Brain pericyte (primary cell): ENCODE results near the gene SFRP4.
"Not testable (repeated sequence)": the region's sequence is repeated elsewhere in the genome, so short reads cannot be mapped to it uniquely, and the experiment has no call there.

ENCODE experiments used
- DNase-seq: peaks from one replicate; pipeline ENCODE4 v3.0.0-alpha.2; 2012; ENCODE audit warnings: low read depth, low spot score

Gene SFRP4

DNA sequence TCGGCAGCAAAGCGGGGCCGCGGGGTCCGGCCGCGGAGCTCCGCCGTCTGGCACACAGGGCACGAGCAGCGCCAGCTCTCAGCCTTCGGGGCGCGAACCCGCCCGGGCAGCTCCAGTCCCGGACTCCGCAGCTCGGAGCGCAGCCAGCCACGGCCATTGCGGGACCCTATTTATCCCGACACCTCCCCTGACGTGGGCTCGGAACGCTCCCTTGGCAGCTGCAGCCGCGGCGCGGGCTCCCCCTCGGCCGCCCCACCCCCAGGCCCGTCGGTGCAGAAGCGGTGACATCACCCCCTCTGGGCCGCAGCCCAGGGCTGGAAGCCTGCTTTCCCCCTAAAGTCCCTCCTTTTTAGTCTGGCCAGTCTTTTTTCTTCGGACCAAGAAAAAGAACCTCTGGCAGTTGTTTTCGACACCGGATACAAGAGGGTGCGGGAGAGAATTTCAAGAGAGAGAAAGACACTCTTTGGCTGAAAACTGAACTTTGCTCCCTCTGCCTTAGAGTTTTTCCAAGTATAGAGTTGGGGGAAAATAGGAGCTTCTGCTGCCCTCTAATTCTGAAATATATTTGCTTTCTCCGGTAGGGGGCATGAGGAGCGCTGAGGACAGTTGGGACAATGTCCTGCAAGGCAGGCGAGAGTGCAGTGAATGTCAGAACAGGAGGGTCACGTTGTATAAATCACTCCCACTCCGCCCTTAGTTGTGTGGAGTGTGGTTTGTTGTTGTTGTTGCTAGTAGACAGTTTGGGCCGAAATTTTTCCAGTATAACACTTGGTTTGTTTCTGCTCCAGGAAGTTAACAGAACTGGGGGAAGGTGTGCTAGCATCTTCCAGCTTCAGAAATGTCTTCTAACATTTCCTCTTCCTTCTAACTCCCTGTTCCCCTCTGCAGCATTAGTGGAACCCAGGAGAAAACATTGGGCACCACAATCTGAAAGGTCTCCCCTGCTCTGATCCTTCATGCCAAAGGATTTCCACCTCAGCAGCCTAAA is at the start of gene SFRP4:
SFRP4 (minus strand) TSS at position 145 of the 988 bp plus-strand sequence. CDS start 280 bp downstream, outside the sequence.
- DNase-seq = no peak

DNA sequence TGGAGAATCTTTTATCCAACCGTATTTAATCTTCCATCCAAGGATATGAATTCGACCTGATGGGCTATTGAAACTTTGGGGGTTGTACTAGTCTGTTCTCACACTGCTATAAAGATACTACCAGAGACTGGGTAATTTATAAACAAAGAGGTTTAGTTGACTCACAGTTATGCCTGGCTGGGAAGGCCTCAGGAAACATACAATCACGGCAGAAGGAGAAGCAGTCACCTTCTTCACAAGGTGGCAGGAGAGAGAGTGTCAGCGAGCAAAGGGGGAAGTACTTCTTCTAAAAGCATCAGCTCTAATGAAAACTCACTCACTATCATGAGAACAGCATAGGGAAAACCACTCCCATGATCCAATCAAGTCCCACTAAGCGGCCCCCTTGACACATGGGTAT is 47.6 kb upstream of the SFRP4 start:
- no peak for DNase-seq

DNA sequence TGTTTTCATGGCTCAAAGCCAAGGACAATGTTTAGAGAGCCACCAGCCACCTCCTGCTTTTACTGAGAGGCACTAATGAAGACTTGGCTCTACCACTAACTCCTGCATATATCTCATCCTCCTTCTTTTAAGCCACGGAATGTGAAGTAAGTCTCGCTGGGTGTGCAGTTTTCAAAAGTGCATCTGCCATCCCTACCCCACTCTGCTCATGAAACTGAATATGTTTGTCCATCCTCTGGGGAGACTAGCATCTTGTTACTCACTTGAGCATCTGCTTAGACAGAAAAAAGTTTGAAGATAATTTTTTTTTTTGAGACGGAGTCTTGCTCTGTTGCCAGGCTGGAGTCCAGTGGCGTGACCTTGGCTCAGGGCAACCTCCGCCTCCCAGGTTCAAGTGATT is 44.6 kb upstream of the SFRP4 start:
- DNase-seq = no peak

DNA sequence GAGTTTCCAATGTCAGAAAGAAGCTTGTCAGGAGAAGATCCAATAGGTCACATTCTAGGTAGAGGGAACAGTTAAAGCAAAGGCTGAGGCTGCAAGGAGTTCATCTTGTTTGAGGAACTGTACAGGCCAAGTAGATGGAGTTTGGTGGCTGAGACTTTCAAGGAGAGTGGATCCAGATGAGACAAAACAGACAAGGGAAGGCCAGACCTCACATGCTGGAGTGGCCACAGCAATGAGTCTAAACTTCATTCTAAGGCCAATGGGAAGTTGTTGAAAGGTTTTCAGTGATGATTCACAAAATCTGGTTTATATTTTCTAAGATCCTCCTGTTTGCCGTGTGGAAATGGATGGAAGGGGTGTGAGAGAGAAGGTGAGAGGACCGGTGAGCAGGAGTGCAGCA is 43.9 kb upstream of the SFRP4 start:
- no peak for DNase-seq

DNA sequence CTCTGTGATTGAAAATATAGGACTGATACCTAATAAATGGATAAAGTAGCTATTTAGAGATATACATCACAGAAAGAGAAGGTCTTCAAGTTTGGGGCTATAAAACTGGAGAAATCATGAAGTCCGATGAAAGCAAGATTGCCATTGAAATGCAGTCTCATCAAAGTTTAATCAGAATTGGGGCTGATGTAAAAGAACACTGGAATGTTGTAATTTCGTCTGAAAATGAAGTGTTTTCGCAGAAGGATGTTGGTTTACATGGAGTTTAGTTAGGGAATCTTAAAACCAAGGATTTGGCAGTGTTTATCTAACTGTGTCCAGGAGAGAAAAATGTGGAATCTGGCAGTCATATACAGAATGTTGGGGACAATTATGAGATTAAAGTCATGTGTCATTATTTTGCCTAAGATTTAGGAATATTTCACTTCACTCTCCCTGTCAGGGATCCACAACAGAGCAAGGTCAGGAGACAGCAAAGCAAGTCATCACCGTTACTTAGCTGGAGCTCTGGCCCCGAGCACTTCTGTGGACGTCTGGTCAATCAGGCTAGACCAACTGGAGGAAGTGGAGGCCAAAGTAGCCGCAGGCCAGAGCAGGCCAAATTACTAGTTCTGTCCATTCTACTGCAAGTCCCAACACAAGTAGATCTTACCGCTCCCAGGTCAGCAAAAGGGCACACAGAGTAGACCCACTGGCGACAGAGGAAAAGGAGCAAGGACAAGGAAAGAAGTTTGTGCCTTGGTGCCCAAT is 40.8 kb upstream of the SFRP4 start:
- no peak for DNase-seq

DNA sequence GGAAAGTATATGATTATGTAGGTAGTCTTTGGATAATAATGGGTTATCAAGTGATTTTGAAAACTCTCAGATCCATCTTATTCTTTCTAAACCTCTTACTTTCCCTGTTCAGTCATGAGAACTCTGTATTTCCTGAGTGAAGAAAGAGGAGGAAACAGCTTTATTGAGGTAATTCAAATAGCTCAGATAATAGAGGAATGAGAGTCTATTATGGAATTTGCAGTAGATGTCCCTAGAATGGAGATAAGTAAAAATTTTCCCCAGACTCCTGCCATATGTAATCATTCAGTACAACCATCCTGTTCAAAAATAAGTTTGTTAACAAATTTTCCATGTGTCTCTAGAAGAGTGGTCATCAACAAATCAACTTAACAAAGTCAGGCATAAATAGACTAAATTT is 40.2 kb upstream of the SFRP4 start:
- DNase-seq = no peak

DNA sequence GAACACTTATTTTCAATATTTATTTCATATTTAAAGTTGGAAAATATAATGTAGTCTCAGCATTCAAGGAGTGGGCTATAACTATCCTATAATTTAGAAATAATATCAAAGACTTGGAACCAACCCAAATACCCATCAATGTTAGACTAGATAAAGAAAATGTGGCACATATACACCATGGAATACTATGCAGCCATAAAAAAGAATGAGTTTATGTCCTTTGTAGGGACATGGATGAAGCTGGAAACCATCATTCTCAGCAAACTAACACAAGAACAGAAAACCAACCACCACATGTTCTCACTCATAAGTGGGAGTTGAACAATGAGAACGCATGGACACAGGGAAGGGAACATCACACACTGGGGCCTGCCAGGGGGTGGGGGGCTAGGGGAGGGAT is 37.6 kb upstream of the SFRP4 start:
- not testable (repeated sequence) for DNase-seq

DNA sequence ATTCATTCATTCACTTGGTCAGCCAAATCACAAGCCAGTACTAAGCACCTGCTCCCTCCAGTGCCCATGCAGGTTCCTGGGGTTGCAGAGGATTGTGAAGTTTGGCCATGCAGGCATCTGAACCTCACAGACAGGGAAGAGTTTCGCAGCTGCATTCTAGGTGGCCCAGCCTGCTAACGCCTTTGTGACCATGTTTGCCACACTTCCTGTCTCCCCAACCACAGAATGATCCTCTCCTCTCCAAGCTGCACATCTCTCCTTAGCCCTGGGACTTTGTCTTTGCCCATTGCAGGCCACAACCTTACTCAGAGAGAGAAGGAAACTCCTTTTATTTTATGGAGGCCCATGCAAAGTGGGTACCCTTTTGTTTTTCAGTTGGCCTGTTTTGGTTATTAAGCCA is 35.6 kb upstream of the SFRP4 start:
- DNase-seq = no peak

DNA sequence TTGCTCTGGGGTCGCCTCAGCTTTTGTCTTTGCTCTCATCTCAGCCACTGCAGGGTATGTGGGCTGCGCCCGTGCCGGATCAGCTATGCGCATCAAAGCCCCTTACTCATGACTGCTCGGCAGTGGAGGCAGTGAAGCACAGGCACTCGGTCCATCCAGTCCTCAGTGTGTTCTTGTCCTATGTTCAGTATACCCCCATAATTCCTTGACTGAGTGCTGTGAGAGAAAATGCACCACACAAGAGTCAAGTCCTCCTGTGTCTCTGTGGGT is 31.3 kb upstream of the SFRP4 start:
- no peak for DNase-seq

DNA sequence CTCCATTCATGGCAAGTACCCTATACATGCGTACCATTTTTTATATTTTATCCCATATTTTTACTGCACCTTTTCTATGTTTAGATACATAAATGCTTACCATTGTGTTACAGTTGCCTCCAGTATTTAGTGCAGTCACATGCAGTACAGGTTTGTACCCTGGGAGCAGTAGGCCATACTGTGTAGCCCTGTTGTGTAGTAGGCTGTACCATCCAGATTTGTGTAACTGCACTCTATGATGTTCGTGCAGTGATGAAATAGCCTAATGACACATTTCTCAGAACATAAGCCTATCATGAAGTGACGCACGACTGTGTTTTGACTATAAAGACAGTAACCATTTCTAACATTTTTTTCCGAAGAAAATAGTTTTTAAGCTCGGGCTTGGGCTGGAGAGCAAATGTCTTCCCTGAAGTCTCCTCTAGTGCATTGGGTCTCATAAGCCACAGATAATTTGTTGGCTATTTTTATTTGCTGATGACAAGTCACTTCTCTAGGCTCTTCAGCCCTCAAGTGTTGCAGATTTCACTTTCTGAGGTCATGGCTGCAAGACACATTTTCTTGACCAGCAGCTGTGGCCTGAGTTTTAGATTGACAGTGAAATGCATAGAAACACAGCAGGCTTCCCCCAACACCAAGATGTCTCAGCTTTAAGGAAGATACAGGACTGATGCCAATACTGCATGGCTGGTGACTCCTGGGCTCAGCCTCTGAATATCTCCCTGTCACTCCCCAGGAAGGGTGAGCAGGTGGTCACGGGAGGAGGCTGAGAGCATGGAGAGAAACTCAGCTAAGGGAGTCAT is 30.7 kb upstream of the SFRP4 start:
- DNase-seq = no peak

DNA sequence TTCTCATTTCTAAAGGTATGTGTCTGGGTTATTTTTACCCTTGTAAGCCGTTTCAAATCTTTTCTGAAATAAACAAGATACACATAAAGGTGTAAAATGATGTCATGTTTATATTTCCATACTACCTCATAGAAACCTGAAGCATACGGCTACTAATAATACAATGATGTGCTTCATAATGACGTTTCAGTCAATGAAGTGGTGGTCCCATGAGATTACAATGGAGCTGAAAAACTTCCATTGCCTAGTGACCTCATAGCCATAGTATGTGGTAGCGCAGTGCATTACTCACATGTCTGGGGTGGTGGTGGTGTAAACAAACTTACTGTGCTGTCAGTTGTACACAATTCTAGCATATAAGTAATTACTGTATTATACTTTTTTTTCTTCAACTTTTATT is 28.7 kb upstream of the SFRP4 start:
- no peak for DNase-seq

DNA sequence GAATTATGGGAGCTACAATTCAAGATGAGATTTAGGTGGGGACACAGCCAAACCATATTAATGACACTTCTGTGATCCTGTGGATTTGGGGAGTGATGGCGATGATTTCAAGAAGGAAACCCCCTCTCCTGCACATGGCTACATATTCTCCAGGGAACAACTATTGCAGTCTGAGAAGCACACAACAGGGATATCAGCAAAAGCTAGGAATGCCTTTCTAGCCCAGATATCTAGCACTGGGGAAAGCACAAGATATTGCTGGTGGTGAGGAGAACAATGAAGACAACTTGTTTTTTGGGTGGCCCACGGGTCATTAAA is 28.1 kb upstream of the SFRP4 start:
- no peak for DNase-seq

DNA sequence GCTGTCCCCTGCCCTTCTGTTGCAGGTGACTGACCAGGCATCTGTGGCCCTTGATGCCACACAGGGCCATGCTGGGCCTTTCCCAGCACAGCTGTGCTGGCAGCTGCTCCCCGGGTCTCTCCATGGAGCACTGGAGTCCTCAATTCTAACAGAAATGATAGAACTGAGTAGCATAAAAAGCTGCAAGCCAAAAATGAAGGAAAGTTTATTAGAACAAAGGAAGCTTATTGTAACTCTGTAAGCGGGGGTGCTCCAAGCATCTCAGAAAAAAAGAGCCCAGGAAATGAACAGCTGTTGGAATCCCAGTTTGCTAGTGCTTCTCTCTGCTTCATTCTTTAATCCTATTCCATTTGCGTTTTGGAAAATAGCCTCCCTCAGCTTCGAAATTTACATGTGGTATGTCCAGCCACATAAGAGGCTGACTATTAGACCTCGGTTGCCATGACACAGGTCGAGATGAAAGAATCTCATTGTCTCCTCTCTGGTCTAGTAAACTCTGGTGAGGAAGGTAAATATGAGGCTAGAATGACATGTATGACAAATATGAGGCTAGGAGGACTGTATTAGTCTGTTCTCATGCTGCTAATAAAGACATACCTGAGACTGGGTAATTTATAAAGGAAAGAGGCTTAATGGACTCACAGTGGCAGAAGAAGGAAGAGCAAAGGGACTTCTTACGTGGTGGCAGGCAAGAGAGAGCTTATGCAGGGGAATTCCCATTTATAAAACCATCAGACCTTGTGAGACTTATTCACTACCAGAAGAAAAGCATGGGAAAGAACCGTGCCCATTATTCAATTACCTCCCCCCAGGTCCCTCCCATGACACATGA is 27.5 kb upstream of the SFRP4 start:
- DNase-seq = no peak

DNA sequence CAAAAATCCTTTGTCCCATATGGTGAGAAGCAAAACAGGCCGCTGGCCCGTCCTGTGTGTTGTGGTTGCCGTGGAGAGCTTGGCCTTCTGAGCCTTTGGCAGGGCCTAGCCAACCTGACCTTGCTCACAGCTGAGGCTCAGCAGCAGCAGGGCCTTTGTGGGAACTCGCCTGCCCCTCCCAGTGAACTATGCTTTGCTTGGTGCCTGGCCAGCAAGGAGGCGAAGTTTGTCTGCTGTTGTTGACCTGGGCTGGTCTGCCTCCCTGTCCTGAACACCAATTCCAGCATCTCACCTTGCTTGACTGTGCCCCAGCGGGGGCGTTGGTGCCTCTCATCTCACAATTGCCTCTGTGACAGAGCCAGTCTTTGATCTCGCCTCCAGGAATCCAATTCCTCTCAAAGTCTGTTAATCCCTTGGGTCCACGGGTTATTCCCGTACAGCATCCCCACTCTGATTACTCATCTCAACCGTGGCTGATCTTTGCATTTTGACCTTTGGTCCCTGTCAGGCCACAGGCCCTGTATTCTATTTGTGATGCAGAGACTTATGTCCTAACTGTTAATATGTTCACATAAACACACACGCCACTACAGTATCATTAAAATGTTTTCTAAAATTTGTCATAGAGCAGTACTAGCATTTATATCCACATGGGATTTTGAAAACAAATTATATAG is 26.5 kb upstream of the SFRP4 start:
- peak; percentile 71 for DNase-seq

DNA sequence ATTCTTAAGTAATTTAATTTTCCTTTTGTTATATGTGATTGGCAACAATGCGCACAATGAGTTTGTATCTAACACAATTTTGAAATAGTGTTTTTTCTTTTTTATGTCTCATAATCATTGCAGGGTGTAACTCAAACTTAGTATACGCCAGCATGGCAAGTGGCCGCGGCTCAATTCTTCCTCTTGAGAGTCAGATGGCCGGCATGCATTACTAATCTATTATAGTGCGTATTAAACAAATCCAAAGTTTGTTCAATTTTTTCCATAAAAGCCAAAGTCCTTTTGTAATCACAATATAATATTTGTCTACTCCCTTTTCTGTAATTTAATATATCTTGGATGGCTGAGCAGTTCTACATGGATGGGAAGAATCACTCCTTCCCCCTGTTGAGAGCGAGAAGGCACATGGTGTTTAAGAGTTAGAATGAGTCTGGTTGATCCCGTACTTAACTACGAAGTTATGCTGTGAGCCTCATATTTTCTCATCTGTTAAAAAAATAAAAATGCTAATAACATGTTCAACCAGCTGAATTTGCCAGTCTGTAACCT is 16.5 kb upstream of the SFRP4 start:
- no peak for DNase-seq

DNA sequence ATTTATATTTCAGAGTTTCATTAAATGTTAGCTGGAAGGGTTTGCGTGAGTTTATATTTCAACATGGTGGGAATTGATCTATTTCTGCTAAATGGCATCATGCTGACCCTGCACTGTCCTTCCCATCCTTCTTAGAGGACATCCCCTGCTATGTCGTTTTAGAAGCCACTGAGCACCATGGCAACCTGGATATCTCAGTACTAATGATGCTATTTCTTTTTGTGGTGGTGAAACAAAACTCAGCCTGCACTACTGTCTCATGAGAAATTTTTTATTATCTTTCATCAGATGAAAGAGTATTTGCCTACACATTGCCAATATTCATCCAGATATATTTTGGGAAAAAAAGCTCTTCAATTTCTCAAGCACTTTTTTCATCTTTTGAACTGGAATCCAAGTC is 15.9 kb upstream of the SFRP4 start:
- no peak for DNase-seq

DNA sequence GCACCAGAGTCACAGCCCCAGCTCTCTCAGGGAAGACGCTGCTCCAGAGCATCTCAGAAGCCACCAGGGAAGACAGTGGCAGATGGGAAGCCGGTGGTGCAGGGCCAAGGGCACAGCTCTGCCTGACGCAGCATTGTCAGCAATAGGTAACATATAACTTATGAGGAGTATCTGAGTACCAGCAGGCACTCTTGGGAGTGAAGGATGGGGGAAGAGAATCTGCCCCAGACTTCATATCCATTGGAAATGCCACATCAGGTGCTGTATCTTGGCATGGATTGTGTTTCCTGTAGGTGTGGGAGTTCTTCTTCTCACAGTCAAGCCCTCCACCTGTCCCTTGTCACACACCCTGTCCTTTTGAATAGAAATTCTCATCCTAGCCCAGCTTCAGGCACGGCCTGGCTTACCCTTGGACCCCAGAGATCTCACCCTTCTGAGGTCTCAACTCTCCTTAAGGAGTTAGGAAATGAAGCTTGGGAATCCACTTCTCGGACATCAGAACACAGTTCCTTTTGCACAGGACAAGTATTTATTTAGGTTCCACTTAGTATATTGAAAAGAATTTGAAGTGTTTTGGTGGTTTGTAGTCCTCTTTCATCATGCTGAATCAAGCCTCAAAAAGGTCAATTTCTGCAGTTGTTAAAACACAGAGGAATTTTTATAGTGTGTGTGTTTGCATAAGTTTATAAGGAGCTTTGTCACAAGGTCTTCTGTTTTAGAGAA is 13.8 kb upstream of the SFRP4 start:
- DNase-seq = no peak

DNA sequence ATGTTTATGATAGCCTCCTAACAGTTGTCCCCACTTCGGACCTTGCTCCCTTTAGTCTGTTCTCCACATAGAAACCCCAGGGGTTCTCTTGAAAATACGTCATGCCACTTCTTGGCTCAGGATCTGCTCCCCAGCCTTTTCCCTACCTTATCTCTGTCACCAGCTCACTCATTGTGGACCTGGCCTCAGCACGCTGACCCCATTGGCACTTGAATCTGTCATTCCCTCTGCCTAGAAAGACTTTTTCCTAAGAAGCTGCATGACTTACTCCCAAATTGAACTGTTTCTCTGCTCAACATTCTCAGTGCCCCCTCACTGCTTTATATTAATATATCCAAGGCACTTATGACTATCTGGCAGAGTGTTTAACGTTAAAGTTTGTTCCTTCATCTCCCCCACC is 12.3 kb upstream of the SFRP4 start:
- DNase-seq = no peak

DNA sequence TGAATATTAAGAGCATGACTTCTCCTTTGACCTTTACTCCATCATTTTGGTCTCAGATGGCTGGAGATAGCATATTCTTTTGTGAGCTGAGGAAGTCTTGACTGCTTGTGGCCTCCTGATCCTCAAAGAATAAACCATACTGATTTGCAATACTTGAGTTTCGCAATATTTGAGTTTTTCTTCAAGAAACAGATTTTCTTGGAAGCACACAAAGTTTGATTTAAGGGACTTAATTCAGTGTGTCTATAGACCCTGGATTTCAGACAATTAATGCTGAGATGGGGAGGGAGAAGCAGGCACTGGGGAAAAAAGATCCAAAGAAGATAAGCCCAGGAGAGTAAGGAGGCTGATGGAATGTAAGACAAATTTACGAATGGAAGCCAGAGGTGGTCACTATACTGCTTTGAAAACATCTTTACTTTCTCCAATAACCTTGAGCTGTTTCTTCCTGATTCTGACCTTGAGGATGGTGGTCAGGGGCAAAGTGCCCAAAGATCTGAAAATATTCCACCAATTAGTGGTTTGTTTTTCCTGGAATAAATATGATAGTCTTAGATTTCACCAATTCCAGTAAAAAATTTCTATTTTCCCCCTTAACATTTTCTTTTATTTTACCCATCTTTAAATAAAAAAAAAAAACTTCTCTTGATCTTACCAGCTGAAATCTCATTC is 11.3 kb upstream of the SFRP4 start:
- DNase-seq = no peak
